H9 (cell line): Measurements from ENCODE around the gene ABR. TPM values are rescaled to one million over a fixed set of nuclear protein-coding genes. Genes with fewer than 3 reads are reported as not detected.

Experiments
- DNase-seq: peaks from one replicate; pipeline ENCODE4 v3.0.0-alpha.2; 2017
- H2AFZ ChIP-seq: one replicate; pipeline ENCODE4 v1.6.1; 2013; ENCODE audit warnings: mild to moderate bottlenecking, low read length, control low read depth, moderate library complexity
- H2AK5ac ChIP-seq: 2 replicates; pipeline ENCODE4 v1.6.1; 2013; ENCODE audit warnings: low read length, control low read depth, mixed read lengths; ENCODE audit not compliant: insufficient read length
- H2BK120ac ChIP-seq: one replicate; pipeline ENCODE4 v1.6.1; 2013; ENCODE audit warnings: low read depth, mild to moderate bottlenecking, low read length, control low read depth, inconsistent platforms; ENCODE audit not compliant: poor library complexity, severe bottlenecking
- H2BK12ac ChIP-seq: 2 replicates; pipeline ENCODE4 v1.6.1; 2013; ENCODE audit warnings: low read length, control low read depth, mixed read lengths, low read depth; ENCODE audit not compliant: insufficient read length
- H2BK15ac ChIP-seq: 2 replicates; pipeline ENCODE4 v1.6.1; 2013; ENCODE audit warnings: low read depth, low read length, control low read depth
- H2BK20ac ChIP-seq: one replicate; pipeline ENCODE4 v1.6.1; 2013; ENCODE audit warnings: low read depth, mild to moderate bottlenecking, low read length, control low read depth, inconsistent platforms; ENCODE audit not compliant: poor library complexity, severe bottlenecking
- H2BK5ac ChIP-seq: 2 replicates; pipeline ENCODE4 v1.6.1; 2013; ENCODE audit warnings: low read length, control low read depth, mixed read lengths; ENCODE audit not compliant: insufficient read length
- H3K14ac ChIP-seq: 2 replicates; pipeline ENCODE4 v1.6.1; 2013; ENCODE audit warnings: low read length, control low read depth; ENCODE audit not compliant: insufficient read depth
- H3K18ac ChIP-seq: 2 replicates; pipeline ENCODE4 v1.6.1; 2013; ENCODE audit warnings: low read depth, mild to moderate bottlenecking, mixed read lengths, low read length, control low read depth; ENCODE audit not compliant: insufficient read length
- H3K23ac ChIP-seq: 2 replicates; pipeline ENCODE4 v1.6.1; 2013; ENCODE audit warnings: low read length, control low read depth, mixed read lengths, low read depth; ENCODE audit not compliant: insufficient read length
- H3K23me2 ChIP-seq: 2 replicates; pipeline ENCODE4 v1.6.1; 2013; ENCODE audit warnings: low read depth, mild to moderate bottlenecking, mixed read lengths, low read length, control low read depth; ENCODE audit not compliant: insufficient read length, poor library complexity, severe bottlenecking
- H3K27ac ChIP-seq: 2 replicates; pipeline ENCODE4 v1.5.1; 2013; ENCODE audit warnings: low read length, control low read depth, mixed read lengths, low read depth; ENCODE audit not compliant: insufficient read length
- H3K27me3 ChIP-seq: 2 replicates; pipeline ENCODE4 v1.6.1; 2013; ENCODE audit warnings: low read length, control low read depth, inconsistent platforms; ENCODE audit not compliant: insufficient read depth
- H3K4ac ChIP-seq: 2 replicates; pipeline ENCODE4 v1.6.1; 2013; ENCODE audit warnings: low read depth, mild to moderate bottlenecking, control low read depth, inconsistent platforms, low read length, moderate library complexity
- H3K4me1 ChIP-seq: 2 replicates; pipeline ENCODE4 v1.6.1; 2013; ENCODE audit warnings: low read length, control low read depth, inconsistent platforms; ENCODE audit not compliant: insufficient read depth
- H3K4me2 ChIP-seq: 2 replicates; pipeline ENCODE4 v1.6.1; 2013; ENCODE audit warnings: low read length, control low read depth, mixed read lengths; ENCODE audit not compliant: insufficient read length, insufficient read depth
- H3K56ac ChIP-seq: 2 replicates; pipeline ENCODE4 v1.6.1; 2013; ENCODE audit warnings: low read depth, mild to moderate bottlenecking, mixed read lengths, low read length, control low read depth; ENCODE audit not compliant: insufficient read length
- H3K79me1 ChIP-seq: 2 replicates; pipeline ENCODE4 v1.6.1; 2013; ENCODE audit warnings: low read depth, mild to moderate bottlenecking, moderate library complexity, low read length, control low read depth, inconsistent platforms; ENCODE audit not compliant: insufficient read depth, poor library complexity, severe bottlenecking
- H3K79me2 ChIP-seq: 2 replicates; pipeline ENCODE4 v1.6.1; 2013; ENCODE audit warnings: low read length, control low read depth, inconsistent platforms; ENCODE audit not compliant: insufficient read depth
- H3K9ac ChIP-seq: 2 replicates; pipeline ENCODE4 v1.6.1; 2013; ENCODE audit warnings: low read length, control low read depth, mixed read lengths; ENCODE audit not compliant: insufficient read length; ENCODE audit errors: extremely low read depth
- H3K9me3 ChIP-seq: one replicate; pipeline ENCODE4 v1.6.1; 2013; ENCODE audit warnings: low read depth, low read length, inconsistent platforms; ENCODE audit not compliant: control insufficient read depth
- H3T11ph ChIP-seq: one replicate; pipeline ENCODE4 v1.6.1; 2013; ENCODE audit warnings: mild to moderate bottlenecking, low read length, control low read depth, inconsistent platforms
- H4K20me1 ChIP-seq: one replicate; pipeline ENCODE4 v1.6.1; 2013; ENCODE audit not compliant: control insufficient read depth, insufficient read length, insufficient read depth
- H4K5ac ChIP-seq: 2 replicates; pipeline ENCODE4 v1.6.1; 2013; ENCODE audit warnings: low read depth, mild to moderate bottlenecking, mixed read lengths, low read length, control low read depth; ENCODE audit not compliant: insufficient read length
- H4K8ac ChIP-seq: replicated peaks from 2 replicates; pipeline ENCODE4 v1.6.1; 2013; ENCODE audit warnings: low read length, control low read depth, mixed read lengths, low read depth; ENCODE audit not compliant: insufficient read length
- H4K91ac ChIP-seq: 2 replicates; pipeline ENCODE4 v1.6.1; 2013; ENCODE audit warnings: low read depth, mild to moderate bottlenecking, moderate library complexity, mixed read lengths, low read length, control low read depth; ENCODE audit not compliant: insufficient read length
- H3K27ac Mint-ChIP-seq, 3 experiments: 2 replicates in 2 of 3; 3 replicates in 1 of 3; pipeline ENCODE4 v1.8.0; 2020 to 2021; ENCODE audit warnings: mixed read lengths in 3 of 3, mild to moderate bottlenecking in 1 of 3, moderate library complexity in 1 of 3
- H3K27me3 Mint-ChIP-seq: 2 replicates; pipeline ENCODE4 v1.8.0; 2021; ENCODE audit warnings: low read depth, mild to moderate bottlenecking, moderate library complexity, mixed read lengths
- H3K36me3 Mint-ChIP-seq, 3 experiments: 2 replicates in 2 of 3; 3 replicates in 1 of 3; pipeline ENCODE4 v1.8.0; 2020 to 2021; ENCODE audit warnings: low read depth in 3 of 3, mixed read lengths in 3 of 3; ENCODE audit not compliant: insufficient read depth in 1 of 3
- H3K4me1 Mint-ChIP-seq, 2 experiments: 2 replicates each; pipeline ENCODE4 v1.8.0; 2020; ENCODE audit warnings: mixed read lengths in 2 of 2
- H3K4me3 Mint-ChIP-seq, 2 experiments: 2 replicates in 1 of 2; 3 replicates in 1 of 2; pipeline ENCODE4 v1.8.0; 2020 to 2021; ENCODE audit warnings: mild to moderate bottlenecking in 2 of 2, mixed read lengths in 2 of 2, moderate library complexity in 1 of 2
- H3K9me3 Mint-ChIP-seq, 2 experiments: 2 replicates in 1 of 2; 3 replicates in 1 of 2; pipeline ENCODE4 v1.8.0; 2020; ENCODE audit warnings: mild to moderate bottlenecking in 2 of 2, mixed read lengths in 2 of 2, moderate library complexity in 1 of 2
- CTCF ChIP-seq: fragments of 200-600 bp; sonication (generic); conservative IDR thresholded peaks from 3 replicates; pipeline ENCODE4 v1.8.0; 2021; ENCODE audit warnings: antibody characterized with exemption, mild to moderate bottlenecking
- WGBS: extraction: QIAGEN DNeasy Blood & Tissue Kit; methylation state at CpG from one replicate; pipeline ENCODE4 v1.1.7; 2013; ENCODE audit warnings: missing lambda C conversion rate, low lambda C conversion rate, mixed read lengths; ENCODE audit not compliant: insufficient read length; ENCODE audit errors: extremely low coverage; 5-methylcytosine and 5-hydroxymethylcytosine counted together
- total RNA-seq: library from RNA; stranded (reverse); gene quantifications from 2 replicates; pipeline ENCODE4 v1.2.1, GENCODE V29; 2021

Gene ABR
- total RNA-seq, 1 experiment from 2014 or later = 34.7 TPM

GRCh38 chr17:1217089-1217385 lies 37.3 kb upstream of the ABR start:
- Histone ChIP-seq H3K56ac (no peak overlapping the region), H3K27me3 (no peaks in the 10 kb centered on the region), H4K20me1 (no peaks in the 10 kb centered on the region), H3K23me2 (no peaks in the 10 kb centered on the region), H3K27ac (no peak overlapping the region), H2BK120ac (no peak overlapping the region), H3K4me2 (no peak overlapping the region), H4K8ac (no peak overlapping the region), H2AFZ (no peak overlapping the region), H3K9me3 (no peaks in the 10 kb centered on the region), H2BK12ac (no peak overlapping the region), H3K23ac (no peak overlapping the region), H3K9ac (no peak overlapping the region), H3K18ac (no peak overlapping the region), H3K79me2 (no peaks in the 10 kb centered on the region), H3K79me1 (no peaks in the 10 kb centered on the region), H3K4me1 (no peaks in the 10 kb centered on the region), H4K91ac (no peak overlapping the region), H2BK5ac (no peak overlapping the region), H3K14ac (no peak overlapping the region), H2BK15ac (no peak overlapping the region), H4K5ac (no peak overlapping the region), H3K4ac (no peak overlapping the region), H2AK5ac (no peak overlapping the region), H2BK20ac (no peak overlapping the region), H3T11ph (no peak overlapping the region)
- Mint-ChIP-seq H3K9me3 (peaks cover 0 to 3% of the 10 kb centered on the region in 2 experiments; a peak in 2 of 5 replicates), H3K36me3 (no peaks in the 10 kb centered on the region; a peak in 1 of 7 replicates), H3K27me3 (peaks cover 45% of the 10 kb centered on the region), H3K4me1 (peaks cover 0 to 13% of the 10 kb centered on the region in 2 experiments; a peak in 3 of 4 replicates), H3K27ac (no peak overlapping the region), H3K4me3 (no peak overlapping the region; a peak in 1 of 5 replicates)
- WGBS = no CpG with 5 or more reads among the region's 12 CpGs
- no peak for TF ChIP-seq CTCF
- no peak for DNase-seq
